HG03575 (cell line): ENCODE data around the gene MSL2.
"Not testable (repeated sequence)": the region's sequence is repeated elsewhere in the genome, so short reads cannot be mapped to it uniquely, and the experiment has no call there.

Experiments used
- ATAC-seq: cut with Tn5 transposase; IDR thresholded peaks from one replicate; pipeline ENCODE4 v1.9.1; 2021; ENCODE audit not compliant: unreplicated experiment, insufficient number of reproducible peaks, low FRiP score; ENCODE audit errors: extremely low read depth

MSL2 gene

GRCh38 chr3:136196064-136196400 is at the start of gene MSL2:
MSL2 (minus strand) TSS chr3:136196335; CDS start chr3:136195113, 1,222 bp downstream.
- ATAC-seq = no peak

- ATAC-seq = no peak
Observed at GRCh38 chr3:136245691-136246090, 49.6 kb upstream of the MSL2 start.

- no peak for ATAC-seq
Observed at GRCh38 chr3:136239094-136239493, 43.0 kb upstream of the MSL2 start.

GRCh38 chr3:136237961-136238649 is 42.0 kb upstream of the MSL2 start:
- ATAC-seq = no peak

- ATAC-seq = no peak
Observed at GRCh38 chr3:136237103-136237502, 41.0 kb upstream of the MSL2 start.

- no peak for ATAC-seq
Observed at GRCh38 chr3:136236109-136236508, 40.0 kb upstream of the MSL2 start.

- ATAC-seq = no peak
Observed at GRCh38 chr3:136235545-136235944, 39.4 kb upstream of the MSL2 start.

GRCh38 chr3:136232413-136232812 is 36.3 kb upstream of the MSL2 start:
- no peak for ATAC-seq

- not testable (repeated sequence) for ATAC-seq
Observed at GRCh38 chr3:136222746-136223145, 26.6 kb upstream of the MSL2 start.

- no peak for ATAC-seq
Observed at GRCh38 chr3:136211547-136211946, 15.4 kb upstream of the MSL2 start.

- ATAC-seq = no peak
Observed at GRCh38 chr3:136209921-136210320, 13.8 kb upstream of the MSL2 start.

GRCh38 chr3:136207489-136208115 is 11.5 kb upstream of the MSL2 start:
- ATAC-seq = no peak

GRCh38 chr3:136199219-136199618 is 3.1 kb upstream of the MSL2 start:
- not testable (repeated sequence) for ATAC-seq

GRCh38 chr3:136198462-136199078 is 2.4 kb upstream of the MSL2 start:
- not testable (repeated sequence) for ATAC-seq

GRCh38 chr3:136197159-136197793 is 1.1 kb upstream of the MSL2 start:
- no peak for ATAC-seq

GRCh38 chr3:136196401-136197158 is 445 bp upstream of the MSL2 start:
- ATAC-seq = peak; percentile 62

- no peak for ATAC-seq
Observed at GRCh38 chr3:136195258-136196063, 674 bp downstream of the MSL2 start.

- no peak for ATAC-seq
Observed at GRCh38 chr3:136194409-136195257, 1.5 kb downstream of the MSL2 start.
